ENCODE measurements around the gene NXT2. TPM values are rescaled to one million over a fixed set of nuclear protein-coding genes. Genes with fewer than 3 reads are reported as not detected.
A peak's percentile ranks its signal among the peaks of the same experiment; 100 is the strongest.

The NXT2 gene
- total and polyA plus RNA-seq, 9 of the 15 experiments (the other 6 are each of a cell fraction or from before 2014, with no cell fraction given): 6.1 to 29.6 (median 14.2) TPM

DNA sequence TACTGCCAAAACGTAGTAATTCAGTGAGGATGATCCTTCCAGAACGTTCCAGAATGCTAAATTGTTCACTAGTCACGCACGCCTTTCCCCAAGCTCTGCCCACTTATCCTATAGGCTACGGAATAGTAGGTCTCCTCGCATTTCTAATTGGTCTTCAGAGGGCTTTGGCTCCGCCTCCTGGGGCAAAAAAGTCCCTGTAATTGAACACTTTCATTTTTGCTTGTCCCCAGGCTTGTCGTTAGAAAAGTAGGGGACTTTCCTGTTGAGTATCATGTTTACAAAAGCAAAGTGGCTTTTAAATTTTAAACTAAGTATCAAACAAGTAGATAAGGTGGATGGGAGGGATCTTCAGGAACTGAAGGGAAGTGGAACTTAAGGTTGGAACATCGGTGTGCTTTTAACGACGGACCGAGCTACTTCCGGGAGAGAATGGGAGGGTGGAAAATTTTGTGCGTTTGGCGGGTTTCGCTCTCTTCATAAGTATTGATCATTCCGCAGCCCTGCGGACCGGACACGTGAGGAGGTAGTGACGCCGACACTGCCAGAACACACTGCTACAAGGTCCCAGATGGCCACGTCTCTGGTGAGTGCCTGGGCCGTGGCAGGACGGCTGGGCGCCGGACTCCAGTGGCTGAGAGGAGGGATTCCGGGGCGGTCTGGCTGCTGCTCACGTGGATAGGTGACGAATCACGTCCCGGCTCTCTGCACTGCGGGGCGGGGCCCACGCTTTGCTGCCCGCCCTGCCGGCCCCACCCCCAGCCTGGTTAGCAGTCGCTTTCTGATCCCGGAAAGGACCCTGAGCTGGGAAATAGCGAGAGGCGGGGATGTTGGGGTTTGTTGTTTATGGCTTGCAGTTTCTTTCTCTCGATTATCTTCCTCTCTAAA lies at the start of gene NXT2 (continued):
- TF ChIP-seq NR2C1 (IDR thresholded peaks at IDR 0.05) (0 out of 2 replicates have a peak, but pooled peaks have one; percentile 49), NR2C1 (tag; IDR thresholded peaks at IDR 0.05) (no peak), ZNF75A (CRISPR knock-in tag; IDR thresholded peaks at IDR 0.05) (no peak), NEUROD1 (IDR thresholded peaks at IDR 0.05; ENCODE audit: borderline replicate concordance, low read depth, low read length, partially characterized antibody) (peak; percentile 8), CBX8 (IDR thresholded peaks at IDR 0.05; ENCODE audit: borderline replicate concordance, extremely low read depth, low read depth, low read length, poor library complexity, severe bottlenecking) (no peak), RB1 (IDR thresholded peaks at IDR 0.05; ENCODE audit: low read depth) (peak; percentile 47; the same call in 1 of the 2 replicates), KDM5B (IDR thresholded peaks at IDR 0.05; ENCODE audit: insufficient replicate concordance, low read depth, low read length) (peak; percentile 76), U2AF1 (optimal IDR thresholded peaks at IDR 0.05; ENCODE audit: low read depth, low read length) (no peak), POLR3A (IDR thresholded peaks at IDR 0.05; ENCODE audit: borderline replicate concordance, extremely low read depth, insufficient read depth, insufficient read length) (no peak), CXXC5 (CRISPR knock-in tag; IDR thresholded peaks at IDR 0.05) (peak; percentile 46), DNMT1 (IDR thresholded peaks at IDR 0.05) (no peak), POLR2AphosphoS2 (IDR thresholded peaks at IDR 0.05; ENCODE audit: low read length) (no peak), TOE1 (IDR thresholded peaks at IDR 0.05; ENCODE audit: borderline replicate concordance) (peak; percentile 71; the same call in 1 of the 2 replicates), TOE1 (CRISPR knock-in tag; IDR thresholded peaks at IDR 0.05; ENCODE audit: borderline replicate concordance, low read depth) (no peak), FOXJ2 (tag; IDR thresholded peaks at IDR 0.05) (no peak), NFYB (IDR thresholded peaks at IDR 0.05; ENCODE audit: extremely low read depth, insufficient read length) (peak; percentile 22), ZZZ3 (IDR thresholded peaks at IDR 0.05) (no peak), LEF1 (IDR thresholded peaks at IDR 0.05) (no peak)
- TF ChIP-seq, protein P1, sequence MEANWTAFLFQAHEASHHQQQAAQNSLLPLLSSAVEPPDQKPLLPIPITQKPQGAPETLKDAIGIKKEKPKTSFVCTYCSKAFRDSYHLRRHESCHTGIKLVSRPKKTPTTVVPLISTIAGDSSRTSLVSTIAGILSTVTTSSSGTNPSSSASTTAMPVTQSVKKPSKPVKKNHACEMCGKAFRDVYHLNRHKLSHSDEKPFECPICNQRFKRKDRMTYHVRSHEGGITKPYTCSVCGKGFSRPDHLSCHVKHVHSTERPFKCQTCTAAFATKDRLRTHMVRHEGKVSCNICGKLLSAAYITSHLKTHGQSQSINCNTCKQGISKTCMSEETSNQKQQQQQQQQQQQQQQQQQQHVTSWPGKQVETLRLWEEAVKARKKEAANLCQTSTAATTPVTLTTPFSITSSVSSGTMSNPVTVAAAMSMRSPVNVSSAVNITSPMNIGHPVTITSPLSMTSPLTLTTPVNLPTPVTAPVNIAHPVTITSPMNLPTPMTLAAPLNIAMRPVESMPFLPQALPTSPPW (CRISPR knock-in tag; IDR thresholded peaks at IDR 0.05): peak; percentile 79
- TF ChIP-seq, protein P2, sequence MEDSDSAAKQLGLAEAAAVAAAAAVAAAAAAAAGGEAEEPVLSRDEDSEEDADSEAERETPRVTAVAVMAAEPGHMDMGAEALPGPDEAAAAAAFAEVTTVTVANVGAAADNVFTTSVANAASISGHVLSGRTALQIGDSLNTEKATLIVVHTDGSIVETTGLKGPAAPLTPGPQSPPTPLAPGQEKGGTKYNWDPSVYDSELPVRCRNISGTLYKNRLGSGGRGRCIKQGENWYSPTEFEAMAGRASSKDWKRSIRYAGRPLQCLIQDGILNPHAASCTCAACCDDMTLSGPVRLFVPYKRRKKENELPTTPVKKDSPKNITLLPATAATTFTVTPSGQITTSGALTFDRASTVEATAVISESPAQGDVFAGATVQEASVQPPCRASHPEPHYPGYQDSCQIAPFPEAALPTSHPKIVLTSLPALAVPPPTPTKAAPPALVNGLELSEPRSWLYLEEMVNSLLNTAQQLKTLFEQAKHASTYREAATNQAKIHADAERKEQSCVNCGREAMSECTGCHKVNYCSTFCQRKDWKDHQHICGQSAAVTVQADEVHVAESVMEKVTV (CRISPR knock-in tag; IDR thresholded peaks at IDR 0.05): no peak
